Right renal pelvis (tissue), 4 donors: ENCODE measurements around the gene FBXW10. TPM values are rescaled to one million over a fixed set of nuclear protein-coding genes. Genes with fewer than 3 reads are reported as not detected.
"Not testable (repeated sequence)": the region's sequence is repeated elsewhere in the genome, so short reads cannot be mapped to it uniquely, and the experiment has no call there.

ENCODE experiments used
- DNase-seq, 4 donors: peaks; one replicate each; pipeline ENCODE4 v3.0.0-alpha.2; 2013; ENCODE audit warnings: low read depth in 4 of 4, low spot score in 3 of 4, missing footprints in 1 of 4
- polyA plus RNA-seq, 4 donors: library from polyadenylated mRNA; unstranded; fragments of 120-200 nt; gene quantifications; one replicate each; pipeline ENCODE4 v1.2.1, GENCODE V29; 2013; ENCODE audit not compliant: insufficient read length in 4 of 4

FBXW10 gene
- polyA plus RNA-seq, result under 1 TPM; 0.32 to 0.73 (median 0.56) TPM

GRCh38 chr17:18743699-18744421, at the start of gene FBXW10:
Gene FBXW10 (plus strand): TSS chr17:18744054. CDS start chr17:18744245, 191 bp downstream.
- DNase-seq, result not testable (repeated sequence)

GRCh38 chr17:18695143-18695542, 48.7 kb upstream of the FBXW10 start:
- DNase-seq, result not testable (repeated sequence)

- DNase-seq, result not testable (repeated sequence)
Observed at GRCh38 chr17:18698473-18699103, 45.3 kb upstream of the FBXW10 start.

GRCh38 chr17:18705955-18706354, 37.9 kb upstream of the FBXW10 start:
- not testable (repeated sequence) for DNase-seq

- DNase-seq, result not testable (repeated sequence)
Observed at GRCh38 chr17:18708215-18708614, 35.6 kb upstream of the FBXW10 start.

- peak in 1 of 4 donors; percentile 44 for DNase-seq
Observed at GRCh38 chr17:18712354-18712999, 31.4 kb upstream of the FBXW10 start.

- DNase-seq, result not testable (repeated sequence)
Observed at GRCh38 chr17:18718643-18719427, 25.0 kb upstream of the FBXW10 start.

GRCh38 chr17:18719428-18720110, 24.3 kb upstream of the FBXW10 start:
- DNase-seq, result not testable (repeated sequence)

GRCh38 chr17:18721775-18722547, 21.9 kb upstream of the FBXW10 start:
- not testable (repeated sequence) for DNase-seq

- not testable (repeated sequence) for DNase-seq
Observed at GRCh38 chr17:18722612-18723011, 21.2 kb upstream of the FBXW10 start.

GRCh38 chr17:18723509-18723908, 20.3 kb upstream of the FBXW10 start:
- not testable (repeated sequence) for DNase-seq

GRCh38 chr17:18732438-18732837, 11.4 kb upstream of the FBXW10 start:
- DNase-seq, result not testable (repeated sequence)

- not testable (repeated sequence) for DNase-seq
Observed at GRCh38 chr17:18733350-18733749, 10.5 kb upstream of the FBXW10 start.

- DNase-seq, result not testable (repeated sequence)
Observed at GRCh38 chr17:18739616-18740391, 4.0 kb upstream of the FBXW10 start.

GRCh38 chr17:18741228-18741627, 2.6 kb upstream of the FBXW10 start:
- DNase-seq, result not testable (repeated sequence)

- DNase-seq, result not testable (repeated sequence)
Observed at GRCh38 chr17:18744726-18745125, 872 bp downstream of the FBXW10 start.

GRCh38 chr17:18746551-18746950, 2.7 kb downstream of the FBXW10 start:
- DNase-seq, result not testable (repeated sequence)

GRCh38 chr17:18747501-18747900, 3.6 kb downstream of the FBXW10 start:
- not testable (repeated sequence) for DNase-seq
